A673 (cell line): ENCODE results near the gene SIRT7.

Experiments
- CTCF ChIP-seq: fragments of 300-800, 200-600 bp; sonication (generic); conservative IDR thresholded peaks from 2 replicates; pipeline ENCODE4 v1.5.1; 2017; ENCODE audit warnings: low read depth, mild to moderate bottlenecking, antibody characterized with exemption, low read length, moderate library complexity, mixed read lengths
- EZH2 ChIP-seq: fragments of 200-600 bp; sonication (generic); IDR thresholded peaks from 2 replicates; pipeline ENCODE4 v1.6.1; 2017; ENCODE audit warnings: borderline replicate concordance, low read depth, mild to moderate bottlenecking, mixed read lengths, antibody characterized with exemption, low read length; ENCODE audit not compliant: poor library complexity, severe bottlenecking

- TF ChIP-seq CTCF (no peak), EZH2 (no peak)
These were observed 15.8 kb downstream of the SIRT7 start, which contains the start of gene NPB for GRCh38 chr17:81902023-81902652.
